ENCODE data around the gene CCDC181.

DNA sequence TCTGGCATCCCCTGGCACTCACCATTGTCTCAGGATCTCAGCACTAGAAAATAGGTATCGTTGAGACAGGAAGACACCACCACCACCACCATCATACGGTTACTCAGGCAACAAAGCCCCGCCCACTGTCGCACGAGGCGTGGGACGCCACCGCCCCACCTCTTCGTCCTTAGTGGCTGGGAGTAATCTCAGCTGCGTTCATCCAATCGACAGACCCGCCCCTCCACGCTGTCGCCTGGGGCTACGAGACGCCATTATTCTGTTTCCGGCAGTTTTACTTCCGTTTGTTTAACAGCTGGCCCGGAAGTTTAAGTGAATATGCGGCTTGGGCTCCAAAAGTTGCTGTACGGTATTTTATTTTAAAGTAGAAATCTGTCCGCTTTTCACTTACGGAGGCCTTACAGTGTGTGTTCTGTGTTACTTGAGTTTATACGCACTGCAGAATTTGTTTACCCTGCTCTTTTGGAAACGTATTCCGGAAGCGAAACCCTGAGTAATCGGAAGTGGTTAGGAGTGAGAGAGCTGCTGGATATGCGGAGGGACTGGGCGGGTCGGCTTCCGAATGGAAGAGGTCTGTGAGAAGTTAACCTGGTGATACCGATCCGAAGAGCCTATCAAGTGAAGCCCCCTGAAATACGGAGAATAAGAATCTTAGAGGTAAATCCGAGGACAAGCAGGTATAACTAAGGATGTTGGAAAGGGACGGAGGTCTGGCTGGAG, 59.4 kb downstream of the CCDC181 start, which contains the start of the genes BLZF1 and NME7:
- TF ChIP-seq, protein P1, sequence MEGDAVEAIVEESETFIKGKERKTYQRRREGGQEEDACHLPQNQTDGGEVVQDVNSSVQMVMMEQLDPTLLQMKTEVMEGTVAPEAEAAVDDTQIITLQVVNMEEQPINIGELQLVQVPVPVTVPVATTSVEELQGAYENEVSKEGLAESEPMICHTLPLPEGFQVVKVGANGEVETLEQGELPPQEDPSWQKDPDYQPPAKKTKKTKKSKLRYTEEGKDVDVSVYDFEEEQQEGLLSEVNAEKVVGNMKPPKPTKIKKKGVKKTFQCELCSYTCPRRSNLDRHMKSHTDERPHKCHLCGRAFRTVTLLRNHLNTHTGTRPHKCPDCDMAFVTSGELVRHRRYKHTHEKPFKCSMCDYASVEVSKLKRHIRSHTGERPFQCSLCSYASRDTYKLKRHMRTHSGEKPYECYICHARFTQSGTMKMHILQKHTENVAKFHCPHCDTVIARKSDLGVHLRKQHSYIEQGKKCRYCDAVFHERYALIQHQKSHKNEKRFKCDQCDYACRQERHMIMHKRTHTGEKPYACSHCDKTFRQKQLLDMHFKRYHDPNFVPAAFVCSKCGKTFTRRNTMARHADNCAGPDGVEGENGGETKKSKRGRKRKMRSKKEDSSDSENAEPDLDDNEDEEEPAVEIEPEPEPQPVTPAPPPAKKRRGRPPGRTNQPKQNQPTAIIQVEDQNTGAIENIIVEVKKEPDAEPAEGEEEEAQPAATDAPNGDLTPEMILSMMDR (IDR thresholded peaks at IDR 0.05), result no peak
- TF ChIP-seq EP300 (IDR thresholded peaks at IDR 0.05), result no peak
